ENCODE results near the gene SCNN1A. TPM values are rescaled to one million over a fixed set of nuclear protein-coding genes. Genes with fewer than 3 reads are reported as not detected.
A peak's percentile ranks its signal among the peaks of the same experiment; 100 is the strongest.

Gene SCNN1A
- total RNA-seq, 1 experiment from 2014 or later, result 118 TPM

GRCh38 chr12:6343518-6343917 lies 31.8 kb downstream of the SCNN1A start:
- peak overlapping the region; percentile 28 for H3K9ac ChIP-seq (ENCODE audit: low read length)
- peaks cover 39% of the 10 kb centered on the region for H3K79me2 ChIP-seq (ENCODE audit: insufficient read depth, low read length)
- ChIA-PET POLR2A (interaction anchor here (0.9 to 1.2 kb wide), 2 partner anchors 20 to 196 kb away, joined by 3 read pairs; no protein-coding TSS in a partner anchor), RAD21 (ENCODE audit: low non-redundant PET in 1 of 2, low total read pairs in 2 of 2, uncharacterized antibody in 2 of 2, unreplicated experiment in 2 of 2) (interaction anchor here in 1 of 2 experiments (0.7 kb wide), 1 partner anchor 35 kb away, joined by 3 read pairs; no protein-coding TSS in a partner anchor), CTCF (interaction anchor here (0.9 kb wide), 1 partner anchor 11 kb away, joined by 4 read pairs; no protein-coding TSS in a partner anchor)
- 0 out of 4 replicates have a peak, but pooled peaks cover 1 to 2% of the 10 kb centered on the region in 2 experiments for H3K36me3 ChIP-seq (ENCODE audit: control insufficient read depth in 1 of 2, insufficient read depth in 2 of 2, low read length in 2 of 2)
- peak overlapping the region; percentile 40 for H3K27ac ChIP-seq (ENCODE audit: low read depth, low read length)
- H2AFZ ChIP-seq (ENCODE audit: low read depth, low read length, poor library complexity, severe bottlenecking), result no peak overlapping the region
- no peak for DNase-seq (ENCODE audit: low read depth, low spot score)
- no peak for ATAC-seq
- TF ChIP-seq ZFX (IDR thresholded peaks at IDR 0.05) (no peak), ZBTB33 (IDR thresholded peaks at IDR 0.05; ENCODE audit: extremely low read depth, insufficient replicate concordance, low read length) (no peak), POLR2A (IDR thresholded peaks at IDR 0.05; ENCODE audit: borderline replicate concordance, extremely low read depth, insufficient read depth, insufficient read length) (no peak), ATF3 (IDR thresholded peaks at IDR 0.05) (no peak), FOSL1 (IDR thresholded peaks at IDR 0.05; ENCODE audit: low read depth) (no peak), SRF (IDR thresholded peaks at IDR 0.05; ENCODE audit: low read depth) (no peak), EGR1 (IDR thresholded peaks at IDR 0.05; ENCODE audit: low read depth) (no peak), CEBPB (IDR thresholded peaks at IDR 0.05; ENCODE audit: low read depth) (no peak), RAD21 (IDR thresholded peaks at IDR 0.05; ENCODE audit: low read depth) (no peak), REST (IDR thresholded peaks at IDR 0.05; ENCODE audit: low read depth) (no peak), POLR2AphosphoS5 (IDR thresholded peaks at IDR 0.05; ENCODE audit: low read depth, low read length) (no peak), JUND (IDR thresholded peaks at IDR 0.05) (no peak), ZNF274 (IDR thresholded peaks at IDR 0.05; ENCODE audit: low read depth, low read length) (no peak), SP1 (IDR thresholded peaks at IDR 0.05; ENCODE audit: low read depth) (no peak), SIN3A (IDR thresholded peaks at IDR 0.05; ENCODE audit: low read depth) (no peak)
- intact Hi-C loops (cut with micrococcal nuclease), result no loop called here
- no peaks in the 10 kb centered on the region for H4K20me1 ChIP-seq (ENCODE audit: insufficient read depth)
- no peaks in the 10 kb centered on the region for H3K9me2 ChIP-seq (ENCODE audit: insufficient read depth)
- BruUV-seq (replicated peaks), result no TSS peak
- H3K4me1 ChIP-seq (ENCODE audit: control insufficient read depth in 1 of 2, insufficient read depth in 2 of 2, low read length in 2 of 2), result peaks cover 62 to 77% of the 10 kb centered on the region in 2 experiments
- peak overlapping the region; percentile 97 for H3K4me2 ChIP-seq (ENCODE audit: low read length)
- no peak overlapping the region for H3K4me3 ChIP-seq (replicated peaks in 1 of 2; ENCODE audit: low read depth in 1 of 2, low read length in 2 of 2)
- H3K27me3 ChIP-seq (ENCODE audit: insufficient read depth, low read length), result no peaks in the 10 kb centered on the region
- H3K9me3 ChIP-seq (ENCODE audit: control insufficient read depth in 1 of 2, insufficient read depth in 1 of 2, low read depth in 1 of 2, low read length in 2 of 2), result no peaks in the 10 kb centered on the region
